ENCODE measurements around the gene PTPN3.

Gene PTPN3

DNA sequence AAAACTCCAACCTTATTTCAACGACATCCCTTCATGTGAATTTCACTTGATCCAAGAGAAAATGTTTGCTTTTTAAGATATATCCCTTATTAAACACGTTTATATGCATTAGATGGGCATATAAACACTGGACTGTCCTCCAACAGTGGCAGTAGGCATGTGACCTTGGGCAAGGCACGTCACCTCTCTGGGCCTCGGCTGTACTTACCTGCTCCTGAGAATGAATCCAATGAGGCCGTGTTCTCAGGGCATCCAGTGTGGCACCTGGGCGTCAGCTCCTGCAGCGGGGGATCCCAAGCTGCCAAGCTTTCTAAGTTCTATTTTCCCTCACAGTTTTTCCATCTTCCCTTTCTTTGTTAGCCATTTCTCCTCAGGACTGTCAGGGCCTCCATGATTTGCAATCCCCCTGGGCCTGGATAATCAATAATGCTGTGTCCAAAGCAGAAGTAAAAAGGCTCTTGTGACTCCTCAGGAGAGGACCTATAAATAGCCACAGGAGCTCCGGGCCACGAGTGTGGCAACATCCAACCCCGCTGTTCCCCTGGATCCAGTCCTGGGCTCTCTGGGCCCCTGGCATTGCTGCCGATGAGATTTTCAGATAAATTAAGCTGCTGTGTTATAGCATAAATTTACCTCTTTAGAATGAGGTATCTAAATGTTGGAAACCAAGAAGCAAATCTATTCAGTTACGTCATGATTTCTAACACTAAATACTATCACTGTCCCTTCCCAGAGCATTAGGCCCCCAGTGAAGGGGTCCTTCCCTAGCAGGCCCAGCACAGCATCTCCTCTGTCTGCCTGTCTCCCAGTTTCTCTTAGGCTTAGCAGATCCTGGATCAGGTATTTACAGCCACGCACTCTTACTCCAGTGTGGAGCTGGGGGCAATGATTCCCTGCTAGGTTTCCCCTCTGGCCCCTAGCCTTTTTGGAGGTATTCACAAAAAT is 76.8 kb downstream of the PTPN3 start:
- DNase-seq (ENCODE audit: low spot score), result no peak

DNA sequence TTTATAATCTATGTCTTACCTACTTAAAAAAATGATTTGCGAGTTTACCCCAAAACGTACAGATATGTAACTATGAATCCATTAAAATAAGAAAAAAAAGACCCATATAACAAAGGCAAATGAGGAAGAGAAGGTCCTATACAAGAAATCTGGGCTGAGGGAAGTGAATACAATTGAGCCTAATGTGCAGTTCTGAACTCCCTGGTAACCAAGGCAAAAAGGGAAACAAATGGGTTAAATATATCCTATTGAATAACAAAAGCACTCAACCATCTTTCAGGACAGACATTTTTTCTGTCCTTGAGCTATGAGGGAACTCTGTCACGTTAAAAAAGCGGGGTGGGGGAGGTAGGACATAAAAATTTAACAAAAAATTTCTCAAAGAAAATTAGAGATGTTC is 78.6 kb downstream of the PTPN3 start:
- DNase-seq (ENCODE audit: low spot score), result no peak

DNA sequence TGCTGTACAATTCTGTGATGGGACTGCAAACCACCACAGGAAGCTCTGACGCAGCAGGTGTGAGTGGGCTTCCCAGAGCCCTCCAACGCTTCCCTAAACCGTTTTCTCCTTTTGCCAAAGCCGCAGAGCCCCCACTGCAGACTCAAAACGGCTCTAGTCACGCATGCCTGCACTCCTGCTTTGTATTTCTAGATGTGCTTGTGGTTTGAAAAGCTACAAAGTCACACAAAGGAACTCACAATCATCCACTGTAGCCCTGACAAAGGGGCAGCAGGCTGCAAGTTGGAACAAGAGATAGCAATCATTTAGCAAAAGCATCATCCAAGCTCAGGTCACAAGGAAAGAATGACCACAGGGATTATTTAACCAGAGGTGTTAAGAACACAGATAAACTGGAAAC is 79.3 kb downstream of the PTPN3 start:
- no peak for DNase-seq (ENCODE audit: low spot score)

DNA sequence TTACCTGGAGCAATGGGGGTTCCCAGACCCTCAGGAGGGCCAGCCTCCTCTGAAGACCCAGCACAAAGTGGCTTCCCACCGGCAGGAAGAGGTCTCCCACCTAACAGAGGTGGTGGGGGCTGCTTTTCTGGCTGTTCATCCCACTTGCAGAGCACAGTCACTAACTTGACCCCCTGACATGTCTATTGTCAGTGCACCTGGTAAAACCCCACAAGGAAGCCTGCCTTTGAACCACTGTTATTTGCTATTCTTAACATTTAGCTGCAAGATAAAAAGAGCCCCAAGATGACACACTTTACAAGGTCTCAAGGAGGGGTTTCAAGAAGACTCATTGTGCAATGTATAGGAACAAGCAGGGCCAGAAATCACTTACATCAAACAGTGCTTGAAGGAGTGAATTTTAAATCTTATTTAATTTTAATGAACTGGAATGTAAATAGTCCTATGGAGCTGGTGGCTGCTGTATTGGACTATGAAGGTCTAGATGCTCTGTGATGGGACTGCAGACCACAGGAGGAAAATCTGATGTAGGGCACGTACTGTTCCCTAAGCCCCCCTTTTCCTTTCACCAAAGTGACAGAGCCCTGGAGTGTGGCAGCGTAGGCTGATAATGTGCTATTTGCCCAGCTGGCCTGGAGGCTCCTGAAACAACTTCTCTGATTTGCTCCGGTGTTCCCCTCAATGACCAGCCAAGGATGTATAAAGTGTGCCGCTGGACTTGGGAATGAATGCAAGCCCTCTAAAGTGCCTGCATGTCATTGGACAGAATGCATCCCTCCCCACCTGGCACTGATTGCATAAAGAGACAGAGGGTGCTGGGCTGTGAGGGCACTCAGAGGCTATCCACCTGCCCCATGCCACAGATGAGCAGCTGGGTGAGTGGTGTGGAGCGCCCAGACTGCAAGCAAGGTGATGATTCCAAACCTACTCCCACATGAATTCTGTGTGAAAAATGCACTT is 80.2 kb downstream of the PTPN3 start:
- no peak for DNase-seq (ENCODE audit: low spot score)

DNA sequence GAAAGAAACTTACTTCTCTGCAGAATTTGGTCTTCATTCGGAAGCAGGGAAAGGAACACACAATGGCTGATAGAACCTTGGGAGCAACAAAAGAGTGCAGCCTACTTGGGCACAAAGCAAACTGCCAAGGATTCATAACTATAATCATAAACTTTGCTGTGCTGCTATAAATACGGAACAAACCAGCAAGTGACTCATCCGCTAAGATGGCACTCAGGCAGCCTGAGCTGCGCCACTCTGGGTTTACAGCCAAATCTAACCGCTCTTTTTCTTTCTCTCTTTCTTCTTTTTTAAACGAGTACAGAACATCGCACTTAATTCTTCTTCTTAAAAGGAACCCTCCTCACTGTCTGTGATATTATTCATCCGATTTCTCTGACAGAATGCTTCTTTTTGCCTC is 81.1 kb downstream of the PTPN3 start:
- DNase-seq (ENCODE audit: low spot score), result no peak

DNA sequence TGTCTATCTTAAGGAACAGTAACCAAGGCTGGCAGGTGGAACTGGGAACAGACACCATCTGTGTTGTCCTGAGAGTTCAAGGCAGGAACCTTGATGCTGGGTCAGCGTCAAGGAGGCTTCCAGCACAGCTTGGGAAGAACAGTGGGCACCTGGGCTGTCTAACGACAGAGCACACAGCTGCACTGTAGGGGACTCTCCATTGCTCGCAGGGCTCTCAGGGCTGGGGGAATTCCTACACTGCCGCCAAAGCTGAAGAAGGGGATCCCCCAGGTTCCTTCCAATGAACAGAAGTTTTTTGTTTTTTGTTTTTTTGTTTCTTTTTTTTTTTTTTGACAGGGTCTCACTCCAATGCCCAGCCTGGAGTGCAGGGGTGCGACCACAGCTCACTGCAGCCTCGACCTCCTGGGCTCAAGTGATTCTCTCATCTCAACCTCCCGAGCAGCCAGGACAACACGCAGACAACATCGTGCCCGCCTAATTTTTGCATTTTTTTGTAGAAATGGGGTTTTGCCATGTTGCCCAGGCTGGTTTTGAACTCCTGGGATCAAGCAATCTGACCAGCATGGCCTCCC is 81.9 kb downstream of the PTPN3 start:
- no peak for DNase-seq (ENCODE audit: low spot score)

DNA sequence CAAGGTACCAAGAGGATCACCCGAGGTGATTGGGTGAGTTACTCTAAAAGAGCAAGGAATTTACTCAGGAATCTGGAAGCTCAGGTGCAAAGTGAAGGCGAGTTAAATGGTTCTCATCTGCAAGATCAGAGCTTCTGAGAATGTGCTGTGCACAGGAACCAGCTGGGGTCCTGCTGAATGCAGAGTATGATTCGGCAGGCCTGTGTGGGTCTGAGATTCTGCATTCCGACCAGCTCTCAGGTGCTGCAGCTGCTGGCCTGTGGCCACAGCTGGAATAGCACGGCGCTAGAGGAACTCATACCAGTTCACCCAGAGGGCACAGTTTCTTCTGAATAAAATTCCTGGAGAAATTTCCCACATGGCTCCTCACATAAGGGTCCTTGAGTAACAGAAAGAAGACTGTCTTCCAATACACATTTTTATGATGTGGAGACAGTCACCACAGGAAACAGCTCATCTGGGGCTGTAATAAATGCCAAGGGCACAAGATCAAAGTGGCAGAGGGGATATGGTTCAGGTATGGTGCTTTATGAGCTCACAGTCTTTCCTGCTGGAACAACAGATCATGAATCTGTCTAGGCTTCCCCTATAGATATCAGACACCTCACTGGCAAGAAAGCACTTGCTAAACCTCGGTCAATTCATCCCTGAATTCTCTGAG is 83.9 kb downstream of the PTPN3 start:
- DNase-seq (ENCODE audit: low spot score), result no peak

DNA sequence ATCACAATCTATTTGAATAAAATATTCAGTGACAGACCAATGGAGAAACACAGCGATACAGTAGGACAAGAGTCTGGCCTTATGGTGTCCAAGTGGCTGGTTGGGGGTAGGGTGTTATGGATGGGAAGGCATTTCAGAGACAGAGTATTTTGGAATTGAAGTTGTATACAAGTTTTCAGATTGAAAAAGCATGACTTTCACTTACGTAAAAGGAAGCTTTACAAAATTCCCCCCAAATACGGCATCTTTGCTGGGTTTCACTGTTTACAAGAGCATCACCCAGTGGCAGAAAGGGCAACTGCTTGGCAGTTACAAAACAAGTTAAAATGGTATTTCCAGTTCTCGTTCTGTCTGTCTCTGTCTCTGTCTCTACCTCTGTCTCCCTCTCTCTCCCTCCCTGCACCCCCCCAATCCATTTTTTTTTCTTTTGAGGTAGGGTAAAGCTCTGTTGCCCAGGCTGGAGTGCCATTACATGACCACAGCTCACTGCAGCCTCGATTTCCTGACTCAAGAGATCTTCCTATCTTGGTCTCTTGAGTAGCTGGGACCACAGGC is 86.2 kb downstream of the PTPN3 start:
- DNase-seq (ENCODE audit: low spot score), result no peak

DNA sequence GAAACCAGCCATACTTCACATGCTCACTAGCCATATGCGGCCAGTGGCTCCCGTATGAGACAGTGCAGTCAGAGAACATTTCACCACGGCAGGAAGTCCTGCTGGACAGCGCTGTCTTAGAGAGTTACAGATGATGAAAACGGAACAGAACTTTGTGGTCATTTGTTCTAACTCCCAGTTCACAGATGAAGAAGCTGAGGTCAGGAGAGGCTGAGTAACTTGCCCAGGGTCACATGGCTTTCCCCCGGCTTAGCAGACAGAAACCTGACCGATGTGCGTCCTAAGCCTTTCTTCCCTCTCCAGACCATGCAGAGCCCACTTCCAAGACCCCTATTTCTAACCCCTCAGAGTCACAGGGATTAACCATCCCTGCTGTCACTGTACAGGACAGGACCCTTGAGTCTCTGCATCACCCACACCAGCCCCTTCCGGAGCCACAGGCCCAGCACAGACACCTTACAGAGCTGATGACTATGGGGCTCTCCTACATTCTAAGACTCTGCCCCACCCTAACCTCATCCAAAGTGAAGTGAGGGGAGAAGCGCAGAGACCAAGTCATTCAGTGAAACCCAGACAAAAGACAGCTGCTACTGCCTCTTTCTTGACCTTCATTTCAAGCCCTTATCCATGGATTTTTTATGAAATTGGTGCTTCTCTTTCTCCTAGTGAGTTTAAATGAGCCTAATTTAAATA is 86.9 kb downstream of the PTPN3 start:
- no peak for DNase-seq (ENCODE audit: low spot score)

DNA sequence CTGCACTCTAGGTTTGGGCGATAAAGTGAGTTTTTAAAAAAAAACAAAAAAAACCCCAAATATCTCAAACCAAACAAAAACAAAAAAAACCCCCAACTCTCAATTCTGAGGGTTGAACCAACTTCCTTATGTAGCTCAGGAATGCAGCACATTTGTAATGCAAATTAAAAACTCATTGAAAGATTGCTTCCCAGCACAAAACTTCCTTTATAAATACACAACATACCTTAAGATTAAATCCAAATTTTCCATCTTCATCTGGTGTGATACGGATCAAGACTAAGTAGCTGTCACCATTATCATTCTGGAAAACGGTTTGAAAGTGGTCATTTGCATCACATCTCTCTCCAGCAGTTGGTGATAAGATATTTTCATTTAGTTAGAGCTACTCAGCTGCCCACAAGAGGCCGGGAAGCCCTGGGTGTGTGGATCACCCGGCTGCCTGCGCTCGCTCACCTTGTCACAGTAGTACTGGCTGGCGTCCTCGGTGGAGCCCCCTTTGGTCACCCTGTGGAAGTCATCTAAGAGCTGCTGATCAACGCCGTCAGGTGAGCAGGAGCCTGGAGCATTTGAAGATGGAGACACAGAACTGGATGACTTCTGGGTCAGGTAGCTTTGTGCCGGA is 88.2 kb downstream of the PTPN3 start:
- no peak for DNase-seq (ENCODE audit: low spot score)

DNA sequence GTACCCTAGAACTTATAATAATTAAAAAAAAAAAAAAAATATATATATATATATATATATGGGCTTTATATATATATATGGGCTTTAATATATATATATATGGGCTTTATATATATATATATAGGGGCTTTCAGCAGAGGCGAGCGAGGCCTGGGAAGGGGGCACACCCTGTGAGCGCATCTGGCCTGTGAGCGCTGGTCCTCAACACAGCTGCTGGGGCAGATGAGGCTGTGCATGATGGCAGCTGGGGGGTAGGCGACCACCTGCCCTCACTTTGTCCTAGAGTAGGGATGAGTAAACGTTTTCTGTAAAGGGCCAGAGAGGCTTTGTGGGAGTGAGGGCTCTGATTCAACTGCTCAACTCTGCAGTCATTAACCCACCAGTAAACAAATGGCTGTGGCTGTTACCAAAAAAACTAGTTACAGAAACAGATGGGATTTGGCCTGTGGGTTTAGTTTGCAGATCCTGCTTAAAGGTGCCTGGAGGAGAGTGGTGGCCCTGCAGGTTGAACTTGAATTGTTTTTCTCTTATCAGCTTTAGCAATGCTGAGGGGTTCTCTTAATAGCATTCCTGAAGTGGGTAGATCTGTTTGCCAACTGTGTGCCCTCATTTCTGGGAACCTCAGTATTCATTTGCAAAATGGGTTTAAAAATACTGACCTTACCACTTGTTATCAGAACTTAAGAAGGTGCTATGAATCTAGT is 89.2 kb downstream of the PTPN3 start:
- DNase-seq (ENCODE audit: low spot score), result no peak

DNA sequence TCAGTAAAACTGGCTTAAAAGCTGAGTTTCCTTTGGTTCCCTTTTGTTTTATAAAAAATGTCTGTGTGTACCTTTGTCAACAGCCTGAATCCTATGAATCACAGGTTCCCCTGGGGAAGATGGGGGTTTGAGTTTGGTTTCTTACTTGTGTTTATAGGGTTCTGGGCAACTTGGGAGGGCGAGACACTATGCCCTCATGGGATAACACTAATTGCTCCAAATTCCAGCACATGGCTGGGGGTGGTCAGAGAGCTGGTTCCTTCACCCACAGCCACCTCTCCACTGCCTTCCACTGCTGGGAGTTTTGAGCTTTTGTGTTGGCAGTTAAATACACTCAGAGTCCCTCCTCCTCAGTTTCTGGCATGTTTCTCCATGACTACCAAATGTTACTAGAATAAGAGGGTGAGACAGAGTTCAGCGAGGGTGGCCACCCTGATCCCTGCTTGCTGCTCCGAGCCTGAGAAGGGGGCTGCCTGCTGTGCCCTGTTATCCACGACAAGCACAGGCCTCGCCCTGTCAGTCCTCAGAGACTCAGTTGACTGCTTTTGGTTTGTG is 94.3 kb downstream of the PTPN3 start:
- DNase-seq (ENCODE audit: low spot score), result no peak

DNA sequence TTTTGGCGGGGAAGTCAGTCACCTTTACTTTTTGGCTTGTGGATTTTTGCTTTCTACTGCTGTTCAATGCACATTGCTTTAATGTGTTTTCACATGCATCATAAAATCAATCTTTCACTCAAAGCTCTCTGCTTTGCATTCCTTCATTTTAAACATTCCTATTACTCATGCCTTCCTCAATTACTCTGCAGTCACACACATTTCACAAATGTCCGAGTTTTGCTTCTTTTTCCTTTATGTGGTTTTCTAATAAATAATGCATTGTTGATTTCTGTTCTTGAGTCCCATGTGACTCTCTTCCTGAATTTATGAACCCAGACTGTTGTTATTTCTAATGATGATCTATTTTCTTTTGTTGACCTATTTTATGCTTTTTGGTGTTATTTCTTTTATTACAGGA is 95.0 kb downstream of the PTPN3 start:
- no peak for DNase-seq (ENCODE audit: low spot score)

DNA sequence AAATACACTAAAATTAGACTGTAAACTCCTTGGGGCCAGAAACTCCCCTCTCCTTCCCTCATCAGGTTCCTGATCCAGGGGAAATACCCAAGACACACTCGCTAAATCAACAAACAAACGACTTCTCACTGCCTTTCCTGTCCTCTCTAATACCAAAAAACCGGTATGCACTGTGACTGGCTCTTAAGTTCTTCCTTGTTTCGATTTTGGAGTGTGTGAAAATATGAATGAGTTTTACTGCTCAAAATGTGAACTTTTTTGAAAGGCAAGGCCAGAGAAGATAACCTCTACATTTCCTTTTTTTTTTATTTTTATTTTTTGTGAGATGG is 96.2 kb downstream of the PTPN3 start:
- no peak for DNase-seq (ENCODE audit: low spot score)

DNA sequence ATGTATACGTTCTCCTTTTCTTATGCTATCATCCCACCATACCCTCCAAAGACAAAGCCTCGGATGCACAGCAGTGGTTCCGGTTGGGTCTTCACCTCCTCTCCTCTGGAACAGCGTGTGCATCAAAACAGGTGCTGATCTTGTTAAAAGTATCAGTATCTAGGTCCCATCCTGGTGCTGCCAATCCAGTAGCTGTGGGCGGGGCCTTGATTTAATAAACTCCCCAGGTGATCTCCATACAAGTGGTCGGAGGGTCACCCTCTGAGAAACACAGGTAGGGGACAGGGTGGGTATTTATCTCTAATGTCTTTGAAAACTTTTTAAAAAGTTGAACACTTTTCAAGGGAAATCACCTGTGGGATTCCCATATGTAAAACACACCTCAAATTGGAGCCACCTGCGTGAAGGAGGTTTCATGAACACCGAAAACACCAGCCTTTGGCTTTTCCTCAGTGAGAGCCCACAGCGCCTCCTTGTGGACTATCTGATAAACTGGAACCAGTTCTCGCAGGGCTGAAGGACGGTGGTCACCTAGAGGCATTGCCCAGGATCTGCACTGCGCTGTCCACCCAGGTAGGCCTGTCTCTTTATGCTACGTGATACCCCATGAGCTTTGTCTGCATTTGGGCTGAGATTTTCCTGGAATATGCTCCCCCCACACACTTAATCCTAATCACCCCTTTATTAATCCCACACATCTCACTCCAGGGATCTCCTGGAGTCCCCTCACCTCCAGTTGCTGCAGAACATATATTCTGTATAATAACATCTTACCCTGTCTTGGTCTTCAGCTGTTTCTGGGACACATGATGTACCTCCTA is 96.7 kb downstream of the PTPN3 start:
- peak; percentile 33 for DNase-seq (ENCODE audit: low spot score)

DNA sequence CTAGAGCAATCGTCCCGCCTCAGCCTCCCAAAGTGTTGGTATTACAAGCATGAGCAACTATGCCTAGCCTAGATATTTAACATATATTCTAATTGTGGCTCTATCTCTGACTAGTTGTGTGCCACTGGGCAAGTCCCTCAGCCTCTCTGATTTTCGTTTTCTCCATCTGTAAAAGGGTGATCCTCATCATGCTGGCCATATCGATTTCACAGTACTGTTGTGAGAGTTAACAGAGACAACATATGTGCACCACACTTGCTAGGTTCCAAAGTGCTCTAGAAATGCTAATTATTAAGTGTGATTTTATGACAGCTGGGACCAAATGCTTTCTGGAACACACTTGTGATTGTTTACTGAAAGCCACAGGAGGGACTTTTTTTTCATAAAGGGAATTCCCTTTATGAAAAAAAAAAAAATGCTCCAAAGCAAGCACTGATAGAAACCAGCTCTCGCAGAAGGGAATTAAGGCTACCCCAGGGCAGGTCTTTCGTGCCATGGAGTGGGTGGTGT is 98.8 kb downstream of the PTPN3 start:
- no peak for DNase-seq (ENCODE audit: low spot score)

DNA sequence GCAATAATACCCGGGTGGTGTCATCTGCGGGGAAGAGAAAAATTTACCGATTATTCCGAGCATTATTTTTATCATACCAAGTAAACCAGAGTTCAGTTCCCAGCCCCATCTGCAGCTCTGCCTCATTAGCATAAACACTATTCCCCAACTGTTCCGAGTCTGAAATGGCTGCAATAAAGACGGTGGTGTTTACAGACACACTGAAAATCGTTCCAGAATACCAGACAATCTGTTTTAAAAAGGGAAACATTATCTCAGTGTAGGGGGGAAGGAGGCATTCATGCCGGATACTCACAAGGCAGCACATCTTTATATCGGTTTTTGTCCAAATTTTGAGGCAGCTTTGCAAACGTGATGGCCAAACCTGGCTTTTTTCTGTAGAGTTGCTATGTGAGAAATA is 106.9 kb downstream of the PTPN3 start:
- no peak for DNase-seq (ENCODE audit: low spot score)

DNA sequence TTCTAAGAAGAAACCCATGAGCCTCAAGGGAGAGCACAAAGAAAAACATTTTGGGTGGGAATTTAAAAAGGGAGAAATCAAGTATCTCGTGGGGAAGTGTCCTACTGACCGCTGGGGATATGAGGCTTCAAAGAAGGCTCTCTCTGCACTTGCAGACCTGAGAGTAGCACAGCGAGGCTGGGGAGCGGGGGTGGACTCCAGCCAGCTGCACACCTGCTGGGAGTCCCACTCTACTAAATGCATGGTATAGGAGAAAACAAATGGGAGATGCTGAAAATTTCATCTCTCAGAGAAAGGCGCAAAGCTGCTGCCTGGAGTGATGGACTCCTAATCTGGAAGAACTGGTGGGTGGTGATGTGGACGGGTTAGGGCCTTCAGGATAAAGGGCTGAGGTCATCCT is 110.3 kb downstream of the PTPN3 start:
- no peak for DNase-seq (ENCODE audit: low spot score)

DNA sequence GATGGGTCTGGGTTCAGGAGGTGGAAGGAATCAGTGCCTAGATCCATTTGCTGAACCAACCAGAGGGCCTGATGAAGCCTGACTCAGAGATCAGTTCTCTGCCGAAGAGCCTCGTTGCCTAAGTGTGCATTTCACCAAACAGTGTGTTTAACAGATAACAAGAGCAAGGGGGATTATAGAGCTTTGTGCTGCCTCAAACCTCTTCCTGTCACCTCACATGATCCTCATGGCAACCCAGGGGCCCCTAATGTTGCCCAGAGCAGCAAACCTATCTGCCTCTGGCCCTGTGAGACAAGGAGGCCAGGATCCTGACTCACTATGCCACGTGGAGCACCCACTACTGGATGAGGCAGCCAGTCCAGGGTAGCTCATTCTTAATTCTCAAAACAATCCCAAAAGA is 110.9 kb downstream of the PTPN3 start:
- no peak for DNase-seq (ENCODE audit: low spot score)

Data from LoVo (cell line).